K562 (cell line): ENCODE measurements around the gene UFSP1.

Experiments used
- CTCF ChIP-seq, 3 experiments: IDR thresholded peaks in 2 of 3; conservative IDR thresholded peaks in 1 of 3; 2 replicates each; pipeline ENCODE4 v1.5.1; 2011 to 2012; ENCODE audit warnings: low read length in 3 of 3, mild to moderate bottlenecking in 3 of 3, control low read depth in 2 of 3, improper control_type of control experiment in 1 of 3, inconsistent platforms in 1 of 3, low read depth in 1 of 3, mixed read lengths in 1 of 3, moderate library complexity in 1 of 3; ENCODE audit not compliant: insufficient read depth in 2 of 3
- EP300 ChIP-seq: IDR thresholded peaks from 2 replicates; pipeline ENCODE4 v1.6.1; 2012; ENCODE audit warnings: low read length, improper control_type of control experiment
- EP400 ChIP-seq: fragments of 450-650 bp; IDR thresholded peaks from 2 replicates; pipeline ENCODE4 v1.6.1; 2017; ENCODE audit warnings: antibody characterized with exemption, mild to moderate bottlenecking, moderate library complexity
- PCBP1 ChIP-seq: fragments of 200-400 bp; formaldehyde crosslinking; IDR thresholded peaks from 2 replicates; pipeline ENCODE4 v1.6.1; 2018; ENCODE audit warnings: mild to moderate bottlenecking, low read depth, low read length; ENCODE audit not compliant: poor library complexity, severe bottlenecking
- POLR2A ChIP-seq: fragments of 450-650 bp; conservative IDR thresholded peaks from 2 replicates; pipeline ENCODE4 v1.6.1; 2016
- PTRF ChIP-seq: fragments of 450-650 bp; IDR thresholded peaks from 2 replicates; pipeline ENCODE4 v1.6.1; 2016; ENCODE audit warnings: mild to moderate bottlenecking, missing genetic modification characterization, missing compliant biosample characterization
- SMAD1 ChIP-seq: fragments of 150-350 bp; IDR thresholded peaks from 2 replicates; pipeline ENCODE4 v1.6.1; 2014; ENCODE audit warnings: low read length, low read depth; ENCODE audit not compliant: partially characterized antibody
- SMARCA4 ChIP-seq: fragments of 450-650 bp; IDR thresholded peaks from 2 replicates; pipeline ENCODE4 v1.6.1; 2016
- YBX1 ChIP-seq: fragments of 450-650 bp; IDR thresholded peaks from 2 replicates; pipeline ENCODE4 v1.7.1; 2016; ENCODE audit warnings: mild to moderate bottlenecking
- ZMIZ1 ChIP-seq, 2 experiments: fragments of 150-350 bp in 1 of 2; IDR thresholded peaks; 2 replicates each; pipeline ENCODE4 v1.6.1; 2012 to 2016; ENCODE audit warnings: low read depth in 2 of 2, low read length in 2 of 2, mild to moderate bottlenecking in 1 of 2, moderate library complexity in 1 of 2

DNA sequence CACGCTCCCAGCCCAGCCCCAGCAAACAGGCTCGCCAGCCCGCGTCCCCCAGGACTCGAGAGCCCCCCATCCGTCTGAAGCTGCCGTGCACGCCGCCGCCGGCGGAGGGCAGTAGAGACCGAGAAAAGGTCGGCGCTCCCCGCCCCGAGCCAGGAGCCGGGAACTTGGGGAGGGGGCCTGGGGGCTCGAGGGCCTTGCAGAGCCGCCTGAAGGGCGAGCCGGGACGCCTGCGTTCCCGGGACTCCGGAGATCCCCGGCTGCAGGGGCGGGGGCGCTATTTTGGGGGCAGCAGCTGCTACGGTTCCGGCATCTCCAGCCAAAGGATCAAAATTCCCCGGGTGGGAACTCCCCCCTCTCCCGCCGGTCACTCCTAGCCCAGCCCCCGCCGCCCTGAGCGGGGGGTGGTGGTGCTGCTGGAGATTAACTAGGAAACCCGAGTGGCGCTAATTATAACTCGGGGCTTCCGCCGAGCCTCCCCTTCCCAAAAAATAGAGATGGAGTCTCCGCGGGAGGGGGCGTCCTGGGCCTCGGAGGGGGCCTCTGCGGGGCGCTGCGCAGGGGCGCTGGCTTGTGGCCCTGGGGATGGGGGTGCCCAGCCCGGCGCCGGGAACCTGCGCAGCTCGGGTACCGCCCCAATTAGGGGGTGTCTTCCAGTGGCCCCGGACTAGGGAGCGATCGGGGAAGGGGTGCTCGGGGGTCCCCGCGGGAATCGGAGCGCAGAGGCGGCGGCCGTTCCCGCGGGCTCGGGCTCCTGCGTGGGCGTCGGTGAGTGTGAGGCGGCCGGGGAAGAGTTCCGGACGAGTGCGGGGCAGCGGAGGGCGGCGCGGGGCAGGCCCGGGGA, 5.6 kb upstream of the UFSP1 start:
- TF ChIP-seq POLR2A (no peak), CTCF (IDR thresholded peaks at IDR 0.05 in 2 of 3, conservative IDR thresholded peaks at IDR 0.05 in 1 of 3; ENCODE audit: insufficient read depth in 2 of 3, low read depth in 1 of 3, low read length in 3 of 3) (peak; percentile 87 to 88 (median 87)), YBX1 (no peak), EP300 (0 out of 2 replicates have a peak, but pooled peaks have one; percentile 10), PCBP1 (peak; percentile 29), EP400 (no peak), ZMIZ1 (IDR thresholded peaks at IDR 0.05; ENCODE audit: low read depth in 2 of 2, low read length in 2 of 2) (no peak), SMAD1 (no peak), PTRF (no peak), SMARCA4 (no peak)
